Stimulated activated naive B cell treated with anti-CD40 and anti-IgM and Interleukin-4, amounts not matched to agents 10 μg/mL and 1 μg/mL and 100 μg/mL, for 72 hours (primary cell): ENCODE results near the gene CRK.

ENCODE experiments used
- ATAC-seq, 2 donors: fragments of 150-1000 bp; cut with Tn5 transposase; replicated peaks; 2 replicates each; pipeline ENCODE4 v1.10.0; 2021; ENCODE audit warnings: moderate library complexity in 1 of 2
- DNase-seq: peaks from one replicate; pipeline ENCODE4 v3.0.0; 2021
- H3K27ac Mint-ChIP-seq: one replicate; pipeline ENCODE4 v1.8.0; 2022; ENCODE audit warnings: mild to moderate bottlenecking, mixed read lengths
- H3K27me3 Mint-ChIP-seq, 2 donors: one replicate each; pipeline ENCODE4 v1.8.0; 2022; ENCODE audit warnings: mixed read lengths in 2 of 2
- H3K36me3 Mint-ChIP-seq, 2 donors: one replicate each; pipeline ENCODE4 v1.8.0; 2022; ENCODE audit warnings: mixed read lengths in 2 of 2, mild to moderate bottlenecking in 1 of 2
- H3K4me1 Mint-ChIP-seq, 2 donors: one replicate each; pipeline ENCODE4 v1.8.0; 2022; ENCODE audit warnings: mixed read lengths in 2 of 2, mild to moderate bottlenecking in 1 of 2
- H3K4me3 Mint-ChIP-seq, 2 donors: one replicate each; pipeline ENCODE4 v1.8.0; 2022; ENCODE audit warnings: mild to moderate bottlenecking in 2 of 2, mixed read lengths in 2 of 2, moderate library complexity in 1 of 2
- H3K9me3 Mint-ChIP-seq, 2 donors: one replicate each; pipeline ENCODE4 v1.8.0; 2022; ENCODE audit warnings: mixed read lengths in 2 of 2, mild to moderate bottlenecking in 1 of 2

Gene CRK

DNA sequence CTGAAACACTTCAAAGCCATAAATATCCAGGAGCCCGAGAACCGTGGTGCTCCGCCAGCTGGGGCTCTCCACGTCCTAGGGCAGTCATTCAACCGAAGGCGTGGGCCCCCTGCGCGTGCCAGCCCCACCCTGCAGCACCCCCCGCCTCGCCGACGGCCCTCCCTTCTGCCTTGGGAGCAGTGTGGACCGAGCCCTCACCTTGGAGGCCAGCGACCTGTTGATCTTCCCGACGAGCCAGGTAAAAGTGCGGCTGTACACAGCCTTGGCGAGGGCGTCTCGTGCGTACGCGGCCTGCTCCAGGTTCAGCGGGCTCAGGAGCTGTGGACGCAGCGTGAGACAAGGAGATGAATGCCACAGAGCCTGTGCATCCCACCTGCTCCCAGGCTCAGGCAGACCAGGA, 22.4 kb upstream of the CRK start:
- H3K4me1 Mint-ChIP-seq = peaks cover 54 to 67% of the 10 kb centered on the region in 2 donors
- no peaks in the 10 kb centered on the region for H3K9me3 Mint-ChIP-seq
- H3K4me3 Mint-ChIP-seq = no peak overlapping the region
- no peak for DNase-seq
- H3K27me3 Mint-ChIP-seq = no peaks in the 10 kb centered on the region
- no peak for ATAC-seq
- peaks cover 71 to 77% of the 10 kb centered on the region in 2 donors for H3K36me3 Mint-ChIP-seq
- H3K27ac Mint-ChIP-seq = peak overlapping the region; percentile 25

DNA sequence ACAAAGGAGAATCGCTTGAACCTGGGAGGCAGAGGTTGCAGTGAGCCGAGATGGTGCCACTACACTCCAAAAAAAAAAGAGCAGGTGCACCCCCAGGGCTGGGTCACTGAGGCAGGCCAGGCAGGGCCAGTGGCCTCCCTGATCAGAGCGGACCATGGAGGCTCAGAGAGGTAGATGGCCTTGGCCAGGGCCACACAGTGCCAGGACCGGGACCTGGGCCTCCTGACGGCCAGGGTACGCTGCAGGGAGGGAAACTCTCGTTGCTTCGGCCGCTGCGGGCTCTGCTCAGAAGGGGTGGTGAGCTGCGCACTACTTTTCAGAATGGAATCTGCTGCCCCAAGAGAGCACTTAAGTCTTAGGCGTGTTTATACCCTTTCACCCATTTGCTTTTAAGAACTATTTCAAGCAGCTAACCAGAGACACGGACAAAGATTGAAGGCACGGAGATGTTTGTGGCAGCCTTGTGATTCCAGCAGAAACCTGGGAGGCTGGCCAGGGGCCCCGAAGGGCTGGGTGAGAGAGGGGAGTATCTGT, 19.4 kb upstream of the CRK start:
- H3K27ac Mint-ChIP-seq = peak overlapping the region; percentile 98
- peaks cover 59 to 80% of the 10 kb centered on the region in 2 donors for H3K4me1 Mint-ChIP-seq
- no peak for ATAC-seq

DNA sequence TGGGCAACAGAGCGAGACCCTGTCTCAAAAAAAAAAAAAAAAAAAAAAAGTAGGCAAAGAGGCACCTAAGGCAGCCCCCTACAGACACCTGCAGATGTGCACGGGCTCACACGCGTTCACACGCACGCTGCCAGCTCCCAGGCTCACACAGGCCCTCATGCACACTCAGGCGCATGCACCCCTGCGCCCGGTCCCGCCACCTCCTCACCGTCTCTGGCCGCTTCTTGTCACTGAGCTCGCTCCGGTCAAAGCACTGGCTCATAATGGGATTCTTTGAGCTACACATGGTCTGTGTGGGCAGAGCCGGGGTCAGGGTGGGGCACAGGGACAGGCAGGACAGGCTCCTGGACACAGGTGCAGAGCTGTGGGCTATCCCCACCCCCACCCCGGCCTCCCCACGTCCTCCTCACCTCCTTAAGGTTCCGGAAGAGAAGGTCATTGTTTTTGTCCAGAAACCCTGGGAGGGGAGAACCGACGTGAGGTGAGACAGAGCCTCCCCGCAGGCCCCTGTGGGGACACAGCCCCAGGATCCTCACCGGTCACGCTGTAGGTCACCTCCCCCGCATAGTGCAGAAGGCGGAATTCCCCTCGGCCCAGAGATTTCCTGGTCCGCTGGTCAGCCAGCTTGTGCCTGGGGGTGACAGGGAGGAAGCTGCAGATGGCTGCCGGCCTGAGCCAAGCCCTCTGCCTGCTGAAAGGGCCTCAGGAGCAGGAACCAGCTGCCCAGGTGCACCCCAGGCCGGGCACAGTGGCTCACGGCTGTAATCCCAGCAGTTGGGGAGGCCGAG, 18.6 kb upstream of the CRK start:
- ATAC-seq (peak; percentile 66 to 68), DNase-seq (peak; percentile 78)
- no peaks in the 10 kb centered on the region for H3K27me3 Mint-ChIP-seq
- H3K4me1 Mint-ChIP-seq = peaks cover 58 to 81% of the 10 kb centered on the region in 2 donors
- H3K4me3 Mint-ChIP-seq = peak overlapping the region; percentile 70 to 81
- H3K27ac Mint-ChIP-seq = peak overlapping the region; percentile 98
- H3K9me3 Mint-ChIP-seq = no peaks in the 10 kb centered on the region
- H3K36me3 Mint-ChIP-seq = peaks cover 70 to 80% of the 10 kb centered on the region in 2 donors

More for the DNA sequence above, 19.4 kb upstream of the CRK start:
- H3K9me3 Mint-ChIP-seq = no peaks in the 10 kb centered on the region
- H3K36me3 Mint-ChIP-seq = peaks cover 69 to 75% of the 10 kb centered on the region in 2 donors
- peak overlapping the region; percentile 70 to 81 for H3K4me3 Mint-ChIP-seq
- H3K27me3 Mint-ChIP-seq = no peaks in the 10 kb centered on the region
- DNase-seq = no peak

- Mint-ChIP-seq H3K27ac (peak overlapping the region; percentile 98), H3K9me3 (no peaks in the 10 kb centered on the region), H3K27me3 (no peaks in the 10 kb centered on the region), H3K4me1 (peaks cover 59 to 79% of the 10 kb centered on the region in 2 donors), H3K36me3 (peaks cover 70 to 81% of the 10 kb centered on the region in 2 donors), H3K4me3 (peak overlapping the region; percentile 52 to 70)
- ATAC-seq (peak; percentile 78 to 83), DNase-seq (peak; percentile 68)
Measured at GRCh38 chr17:1473841-1474240, 17.8 kb upstream of the CRK start.

GRCh38 chr17:1473170-1473569, 17.1 kb upstream of the CRK start:
- H3K36me3 Mint-ChIP-seq = peaks cover 69 to 82% of the 10 kb centered on the region in 2 donors
- peak overlapping the region; percentile 78 for H3K27ac Mint-ChIP-seq
- H3K27me3 Mint-ChIP-seq = no peaks in the 10 kb centered on the region
- ATAC-seq (no peak), DNase-seq (no peak)
- peak overlapping the region; percentile 52 to 70 for H3K4me3 Mint-ChIP-seq
- H3K9me3 Mint-ChIP-seq = no peaks in the 10 kb centered on the region
- H3K4me1 Mint-ChIP-seq = peaks cover 59 to 78% of the 10 kb centered on the region in 2 donors

DNA sequence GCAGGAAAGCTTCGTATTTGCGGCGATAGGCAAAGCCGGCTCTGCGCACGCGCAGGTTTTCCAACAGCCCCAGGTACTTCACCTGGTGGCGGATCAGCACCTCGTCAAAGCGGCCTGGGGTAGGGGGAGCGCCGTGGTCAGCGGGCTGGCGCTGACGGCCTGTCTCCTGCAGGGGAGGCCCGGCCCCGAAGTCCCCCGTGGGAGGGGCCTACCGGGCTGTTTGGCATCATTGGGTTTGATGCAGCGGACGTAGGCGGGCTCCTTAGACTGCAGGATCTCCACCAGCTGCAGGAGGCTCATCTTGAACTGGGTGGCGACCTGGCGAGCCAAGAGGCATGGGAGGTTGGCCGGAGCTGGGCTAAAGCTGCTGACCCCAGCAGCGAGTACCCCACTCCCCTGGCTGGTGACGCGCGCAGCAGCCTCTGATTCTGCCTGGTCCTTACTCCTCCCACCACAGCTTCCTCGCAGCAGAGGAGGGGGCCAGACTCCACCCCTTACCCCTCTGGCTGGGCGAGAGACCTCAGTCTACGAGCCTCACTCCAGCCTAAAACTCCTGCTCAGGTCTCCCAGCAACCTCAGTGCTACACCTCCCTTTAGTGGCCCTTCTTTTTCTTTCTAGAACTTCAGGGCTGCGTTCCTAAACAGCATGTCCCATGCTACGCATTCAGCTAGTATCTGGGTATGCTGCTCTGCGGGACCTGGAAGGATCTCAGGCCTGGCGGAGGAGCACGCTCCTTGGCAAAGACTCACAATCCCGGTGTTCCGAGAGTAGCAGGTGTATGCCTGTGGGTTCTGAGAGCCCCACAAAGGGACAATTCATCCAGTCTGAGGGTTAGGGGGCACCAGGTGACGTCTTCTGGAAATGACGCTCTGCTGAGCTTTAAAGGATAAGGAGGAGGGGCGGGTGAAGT, 16.1 kb upstream of the CRK start:
- Mint-ChIP-seq H3K9me3 (no peaks in the 10 kb centered on the region), H3K4me1 (peaks cover 52 to 73% of the 10 kb centered on the region in 2 donors), H3K27ac (no peak overlapping the region), H3K27me3 (no peaks in the 10 kb centered on the region), H3K4me3 (peak overlapping the region in 1 of 2 donors; percentile 41), H3K36me3 (peaks cover 66 to 80% of the 10 kb centered on the region in 2 donors)
- ATAC-seq = no peak
- DNase-seq = no peak

DNA sequence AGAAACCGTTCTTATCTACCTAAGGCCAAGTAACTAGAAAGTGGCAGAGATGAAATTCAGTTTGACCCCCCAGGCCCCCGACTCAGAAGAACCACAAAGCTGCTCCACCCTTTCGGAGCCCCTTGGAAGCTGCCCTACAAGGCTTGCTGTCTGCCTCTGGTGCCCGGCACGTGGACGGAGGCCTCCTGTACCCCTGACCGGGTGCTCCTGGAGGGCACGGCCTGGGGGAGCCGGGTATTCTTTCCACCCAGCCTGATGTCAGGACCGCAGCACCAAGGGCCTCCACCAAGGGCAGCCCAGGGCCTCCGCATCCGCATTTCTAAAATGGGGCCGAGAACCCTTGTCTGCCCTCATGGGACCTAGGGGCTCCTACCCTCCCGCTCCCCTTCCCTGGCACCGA, 15.5 kb upstream of the CRK start:
- no peaks in the 10 kb centered on the region for H3K9me3 Mint-ChIP-seq
- ATAC-seq = no peak
- H3K27ac Mint-ChIP-seq = no peak overlapping the region
- H3K36me3 Mint-ChIP-seq = peaks cover 69 to 85% of the 10 kb centered on the region in 2 donors
- no peak for DNase-seq
- no peaks in the 10 kb centered on the region for H3K27me3 Mint-ChIP-seq
- H3K4me3 Mint-ChIP-seq = no peak overlapping the region
- peaks cover 46 to 67% of the 10 kb centered on the region in 2 donors for H3K4me1 Mint-ChIP-seq

DNA sequence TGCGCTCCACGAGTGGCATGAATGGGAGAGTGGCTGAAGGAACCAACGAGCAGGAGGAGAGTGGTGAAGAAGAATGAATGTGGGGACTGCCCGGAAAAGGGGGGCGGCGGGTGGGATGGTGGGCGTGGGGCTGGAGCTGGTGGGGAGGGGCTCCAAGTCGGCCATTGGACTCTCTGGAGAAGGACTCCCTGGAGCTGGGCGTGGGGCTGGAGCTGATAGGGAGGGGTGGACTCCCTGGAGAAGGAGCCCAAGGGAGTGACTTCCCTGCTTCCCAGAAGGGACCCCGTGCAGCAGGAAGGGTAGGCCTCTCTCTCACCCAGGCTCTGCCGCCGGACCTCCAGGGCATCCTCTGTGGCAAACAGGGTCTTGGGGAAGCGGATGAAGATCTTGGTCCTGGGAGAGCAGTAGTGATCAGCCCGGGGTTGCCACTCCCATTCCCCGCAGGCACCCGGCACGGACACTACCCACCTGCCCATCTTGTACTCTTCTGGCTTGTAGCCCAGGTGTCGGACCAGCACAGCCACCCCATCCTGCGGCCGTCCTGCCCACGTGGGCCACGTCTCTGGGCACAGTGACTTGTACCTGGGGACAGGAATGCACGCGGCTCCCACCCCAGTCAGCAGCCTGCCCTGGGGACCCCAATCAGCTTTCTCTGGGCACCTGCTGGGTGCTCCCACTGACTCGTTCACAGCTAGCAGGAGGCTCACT, 14.9 kb upstream of the CRK start:
- Mint-ChIP-seq H3K36me3 (peaks cover 72 to 87% of the 10 kb centered on the region in 2 donors), H3K4me3 (no peak overlapping the region), H3K27me3 (no peaks in the 10 kb centered on the region), H3K9me3 (no peaks in the 10 kb centered on the region), H3K27ac (peak overlapping the region; percentile 89), H3K4me1 (peaks cover 43 to 61% of the 10 kb centered on the region in 2 donors)
- ATAC-seq (no peak), DNase-seq (no peak)

- Mint-ChIP-seq H3K9me3 (no peaks in the 10 kb centered on the region), H3K4me3 (no peak overlapping the region), H3K27me3 (no peaks in the 10 kb centered on the region), H3K36me3 (peaks cover 70 to 88% of the 10 kb centered on the region in 2 donors), H3K27ac (peak overlapping the region; percentile 89), H3K4me1 (peaks cover 37 to 59% of the 10 kb centered on the region in 2 donors)
- no peak for ATAC-seq
- DNase-seq = no peak
Measured at GRCh38 chr17:1470071-1470754, 14.2 kb upstream of the CRK start.

GRCh38 chr17:1469231-1469852, 13.3 kb upstream of the CRK start:
- peak overlapping the region; percentile 63 for H3K27ac Mint-ChIP-seq
- H3K36me3 Mint-ChIP-seq = peaks cover 67 to 88% of the 10 kb centered on the region in 2 donors
- no peak overlapping the region for H3K4me3 Mint-ChIP-seq
- H3K4me1 Mint-ChIP-seq = peaks cover 33 to 51% of the 10 kb centered on the region in 2 donors
- no peaks in the 10 kb centered on the region for H3K9me3 Mint-ChIP-seq
- ATAC-seq (no peak), DNase-seq (no peak)
- no peaks in the 10 kb centered on the region for H3K27me3 Mint-ChIP-seq

- peaks cover 0 to 4% of the 10 kb centered on the region in 2 donors for H3K27me3 Mint-ChIP-seq
- peaks cover 29 to 51% of the 10 kb centered on the region in 2 donors for H3K4me1 Mint-ChIP-seq
- H3K9me3 Mint-ChIP-seq = peaks cover 4 to 5% of the 10 kb centered on the region in 2 donors
- H3K36me3 Mint-ChIP-seq = peaks cover 68 to 88% of the 10 kb centered on the region in 2 donors
- DNase-seq = no peak
- no peak overlapping the region for H3K27ac Mint-ChIP-seq
- no peak overlapping the region for H3K4me3 Mint-ChIP-seq
- no peak for ATAC-seq
Measured at GRCh38 chr17:1467898-1468492, 12.0 kb upstream of the CRK start.

DNA sequence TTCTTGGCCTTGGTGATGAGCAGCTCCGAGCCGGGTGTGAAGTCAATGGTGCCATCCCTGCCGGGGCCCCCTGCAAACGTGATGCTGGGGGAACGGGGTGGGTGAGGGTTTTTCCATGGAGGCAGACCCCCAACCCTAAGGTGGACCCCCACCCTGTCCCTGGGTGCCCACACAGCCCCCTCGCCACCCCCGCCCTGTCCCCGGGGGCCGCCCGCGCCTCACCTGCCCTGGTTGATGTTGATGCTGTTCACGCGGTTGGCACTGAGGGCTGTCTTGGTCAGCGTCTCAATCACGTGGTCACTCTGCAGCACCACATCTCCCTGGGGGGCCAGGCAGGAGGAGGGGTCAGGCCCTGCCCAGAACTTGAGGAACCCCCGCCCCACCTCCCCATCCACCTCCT, 11.2 kb upstream of the CRK start:
- ATAC-seq (no peak), DNase-seq (no peak)
- peaks cover 5 to 8% of the 10 kb centered on the region in 2 donors for H3K9me3 Mint-ChIP-seq
- H3K4me1 Mint-ChIP-seq = peaks cover 28 to 50% of the 10 kb centered on the region in 2 donors
- H3K4me3 Mint-ChIP-seq = no peak overlapping the region
- H3K27ac Mint-ChIP-seq = no peak overlapping the region
- H3K27me3 Mint-ChIP-seq = peaks cover 0 to 4% of the 10 kb centered on the region in 2 donors
- peaks cover 63 to 88% of the 10 kb centered on the region in 2 donors for H3K36me3 Mint-ChIP-seq
